Liver (tissue), 9 donors: ENCODE results near the gene CD27. TPM values are rescaled to one million over a fixed set of nuclear protein-coding genes. Genes with fewer than 3 reads are reported as not detected.
"Not testable (repeated sequence)": the region's sequence is repeated elsewhere in the genome, so short reads cannot be mapped to it uniquely, and the experiment has no call there.

ENCODE experiments used
- DNase-seq: peaks from one replicate; pipeline ENCODE4 v3.0.0-alpha.2; 2017; ENCODE audit warnings: low spot score
- H3K27ac ChIP-seq, 2 donors: one replicate each; pipeline ENCODE4 v1.7.0; 2013; ENCODE audit warnings: inconsistent platforms in 2 of 2, low read length in 2 of 2, control low read depth in 1 of 2, low read depth in 1 of 2, mild to moderate bottlenecking in 1 of 2
- H3K27me3 ChIP-seq, 4 donors: one replicate each; pipeline versions ENCODE4 v1.6.1 to v1.7.0; 2013; ENCODE audit warnings: low read length in 3 of 4, inconsistent platforms in 1 of 4, mild to moderate bottlenecking in 1 of 4, moderate library complexity in 1 of 4; ENCODE audit not compliant: control insufficient read depth in 4 of 4, insufficient read depth in 4 of 4
- H3K36me3 ChIP-seq, 4 donors: one replicate each; pipeline versions ENCODE4 v1.6.1 to v1.7.0; 2013; ENCODE audit warnings: low read length in 3 of 4, mild to moderate bottlenecking in 3 of 4, low read depth in 1 of 4, moderate library complexity in 1 of 4; ENCODE audit not compliant: control insufficient read depth in 4 of 4, insufficient read depth in 3 of 4
- H3K4me1 ChIP-seq, 4 donors: one replicate each; pipeline versions ENCODE4 v1.6.1 to v1.7.0; 2013; ENCODE audit warnings: low read length in 3 of 4, mild to moderate bottlenecking in 3 of 4, moderate library complexity in 1 of 4; ENCODE audit not compliant: control insufficient read depth in 4 of 4, insufficient read depth in 4 of 4
- H3K4me3 ChIP-seq, 3 donors: one replicate each; pipeline versions ENCODE4 v1.6.1 to v1.7.0; 2013; ENCODE audit warnings: low read length in 3 of 3, control low read depth in 1 of 3, low read depth in 1 of 3, mild to moderate bottlenecking in 1 of 3
- H3K9ac ChIP-seq, 2 donors: one replicate each; pipeline ENCODE4 v1.7.0; 2013; ENCODE audit warnings: low read length in 2 of 2, mild to moderate bottlenecking in 2 of 2, moderate library complexity in 2 of 2, control low read depth in 1 of 2, low read depth in 1 of 2
- H3K9me3 ChIP-seq, 4 donors: one replicate each; pipeline versions ENCODE4 v1.6.1 to v1.7.0; 2013; ENCODE audit warnings: low read length in 3 of 4; ENCODE audit not compliant: control insufficient read depth in 4 of 4
- EGR1 ChIP-seq, 2 donors: IDR thresholded peaks; 2 replicates each; pipeline ENCODE4 v1.6.1; 2016 to 2018; ENCODE audit warnings: antibody characterized with exemption in 2 of 2, low read depth in 2 of 2
- FOXA1 ChIP-seq: IDR thresholded peaks from 2 replicates; pipeline ENCODE4 v1.6.1; 2016; ENCODE audit warnings: antibody characterized with exemption
- FOXA2 ChIP-seq: IDR thresholded peaks from 2 replicates; pipeline ENCODE4 v1.6.1; 2016; ENCODE audit warnings: antibody characterized with exemption
- GABPA ChIP-seq, 2 donors: IDR thresholded peaks in 1 of 2; conservative IDR thresholded peaks in 1 of 2; 2 replicates each; pipeline ENCODE4 v1.6.1; 2016; ENCODE audit warnings: antibody characterized with exemption in 2 of 2, mild to moderate bottlenecking in 1 of 2, moderate library complexity in 1 of 2
- HNF4A ChIP-seq, 2 donors: conservative IDR thresholded peaks; 2 replicates each; pipeline ENCODE4 v1.6.1; 2016; ENCODE audit warnings: antibody characterized with exemption in 2 of 2, mild to moderate bottlenecking in 2 of 2
- HNF4G ChIP-seq: IDR thresholded peaks from 2 replicates; pipeline ENCODE4 v1.6.1; 2016; ENCODE audit warnings: antibody characterized with exemption
- JUND ChIP-seq, 2 donors: IDR thresholded peaks; 2 replicates each; pipeline ENCODE4 v1.6.1; 2016; ENCODE audit warnings: antibody characterized with exemption in 2 of 2
- RXRA ChIP-seq, 2 donors: IDR thresholded peaks; 2 replicates each; pipeline ENCODE4 v1.6.1; 2017 to 2018; ENCODE audit warnings: antibody characterized with exemption in 2 of 2, mild to moderate bottlenecking in 1 of 2
- SP1 ChIP-seq: IDR thresholded peaks from 2 replicates; pipeline ENCODE4 v1.6.1; 2018; ENCODE audit warnings: antibody characterized with exemption, mild to moderate bottlenecking
- TAF1 ChIP-seq: conservative IDR thresholded peaks from 2 replicates; pipeline ENCODE4 v1.6.1; 2016; ENCODE audit warnings: antibody characterized with exemption, mild to moderate bottlenecking
- YY1 ChIP-seq: IDR thresholded peaks from 2 replicates; pipeline ENCODE4 v1.6.1; 2016; ENCODE audit warnings: antibody characterized with exemption, mild to moderate bottlenecking
- WGBS: extraction: QIAGEN DNeasy Blood & Tissue Kit; methylation state at CpG from one replicate; pipeline ENCODE4 v1.1.7; 2013; 5-methylcytosine and 5-hydroxymethylcytosine counted together
- polyA plus RNA-seq, 2 donors: library from polyadenylated mRNA; stranded (reverse) in 1 of 2; unstranded in 1 of 2; fragments of 200-250 nt in 1 of 2; fragments of >200 nt in 1 of 2; fragmentation: Nextera tagmentation in 1 of 2; extraction: Ambion mirVana in 1 of 2; gene quantifications; one replicate each; pipeline versions ENCODE4 v1.2.1 to v1.2.3, GENCODE V29; 2013 to 2015
- total RNA-seq, 2 donors: library from RNA; depleted of rRNA; stranded (reverse); fragments of >200 nt; gene quantifications; one replicate each; pipeline ENCODE4 v1.2.3, GENCODE V29; 2014
- TF ChIP-seq, protein P1 (sequence below): fragments of 150-350 bp; IDR thresholded peaks from 2 replicates; pipeline ENCODE4 v1.5.1; 2017; ENCODE audit warnings: improper control_type of control experiment, low read depth, low read length; ENCODE audit not compliant: missing input control
- TF ChIP-seq, protein P2 (sequence below): IDR thresholded peaks from 2 replicates; pipeline ENCODE4 v1.6.1; 2016; ENCODE audit warnings: antibody characterized with exemption, mild to moderate bottlenecking
- TF ChIP-seq, protein P3 (sequence below): IDR thresholded peaks from 2 replicates; pipeline ENCODE4 v1.6.1; 2016; ENCODE audit warnings: antibody characterized with exemption
- TF ChIP-seq, protein P4 (sequence below): IDR thresholded peaks from 2 replicates; pipeline ENCODE4 v1.6.1; 2016; ENCODE audit warnings: antibody characterized with exemption
- TF ChIP-seq, protein P5 (sequence below): IDR thresholded peaks from 2 replicates; pipeline ENCODE4 v1.6.1; 2016; ENCODE audit warnings: antibody characterized with exemption
- donor health status: healthy.
- donor health status: healthy.
- donor health status: healthy.
- donor health status: healthy.
- donor health status: healthy.

Gene CD27
- total and polyA plus RNA-seq, 4 donors = 0.28 to 2.5 (median 0.62) TPM

DNA sequence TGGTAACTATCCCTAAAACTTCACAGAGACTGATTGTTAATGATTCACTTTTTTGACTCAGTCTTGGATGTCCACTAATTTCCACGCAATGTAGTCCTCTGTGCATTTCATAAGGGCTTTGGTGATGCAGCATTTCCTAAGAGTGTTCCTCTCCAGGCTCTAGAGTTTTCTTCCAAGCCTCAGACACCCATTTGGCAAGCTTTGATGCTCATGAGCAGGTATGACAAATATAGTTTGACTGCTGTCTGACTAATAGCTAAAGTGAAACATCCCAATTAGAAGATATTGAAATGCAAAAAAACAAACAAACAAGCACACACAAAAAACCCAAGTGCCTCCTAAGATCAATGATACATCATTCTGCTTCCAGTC, 27.2 kb downstream of the CD27 start:
- DNase-seq = no peak
- H3K4me3 ChIP-seq = no peak overlapping the region
- no peaks in the 10 kb centered on the region for H3K9me3 ChIP-seq
- H3K9ac ChIP-seq = no peak overlapping the region
- no peak overlapping the region for H3K27ac ChIP-seq
- no peak for TF ChIP-seq GABPA (IDR thresholded peaks at IDR 0.05 in 1 of 2, conservative IDR thresholded peaks at IDR 0.05 in 1 of 2)
- TF ChIP-seq EGR1 (IDR thresholded peaks at IDR 0.05; ENCODE audit: low read depth in 2 of 2) = no peak
- TF ChIP-seq HNF4A (conservative IDR thresholded peaks at IDR 0.05) = no peak
- no peak for TF ChIP-seq HNF4G
- TF ChIP-seq, protein P1, sequence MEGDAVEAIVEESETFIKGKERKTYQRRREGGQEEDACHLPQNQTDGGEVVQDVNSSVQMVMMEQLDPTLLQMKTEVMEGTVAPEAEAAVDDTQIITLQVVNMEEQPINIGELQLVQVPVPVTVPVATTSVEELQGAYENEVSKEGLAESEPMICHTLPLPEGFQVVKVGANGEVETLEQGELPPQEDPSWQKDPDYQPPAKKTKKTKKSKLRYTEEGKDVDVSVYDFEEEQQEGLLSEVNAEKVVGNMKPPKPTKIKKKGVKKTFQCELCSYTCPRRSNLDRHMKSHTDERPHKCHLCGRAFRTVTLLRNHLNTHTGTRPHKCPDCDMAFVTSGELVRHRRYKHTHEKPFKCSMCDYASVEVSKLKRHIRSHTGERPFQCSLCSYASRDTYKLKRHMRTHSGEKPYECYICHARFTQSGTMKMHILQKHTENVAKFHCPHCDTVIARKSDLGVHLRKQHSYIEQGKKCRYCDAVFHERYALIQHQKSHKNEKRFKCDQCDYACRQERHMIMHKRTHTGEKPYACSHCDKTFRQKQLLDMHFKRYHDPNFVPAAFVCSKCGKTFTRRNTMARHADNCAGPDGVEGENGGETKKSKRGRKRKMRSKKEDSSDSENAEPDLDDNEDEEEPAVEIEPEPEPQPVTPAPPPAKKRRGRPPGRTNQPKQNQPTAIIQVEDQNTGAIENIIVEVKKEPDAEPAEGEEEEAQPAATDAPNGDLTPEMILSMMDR = no peak
- TF ChIP-seq TAF1 = no peak
- no peak for TF ChIP-seq RXRA (IDR thresholded peaks at IDR 0.05)
- no peak for TF ChIP-seq JUND (IDR thresholded peaks at IDR 0.05)
- H3K4me1 ChIP-seq = peaks cover 10 to 32% (median 19%) of the 10 kb centered on the region in 4 donors
- no peaks in the 10 kb centered on the region for H3K27me3 ChIP-seq
- H3K36me3 ChIP-seq = no peaks in the 10 kb centered on the region
- WGBS = 85% methylated on average over 1 of the region's 1 CpG

DNA sequence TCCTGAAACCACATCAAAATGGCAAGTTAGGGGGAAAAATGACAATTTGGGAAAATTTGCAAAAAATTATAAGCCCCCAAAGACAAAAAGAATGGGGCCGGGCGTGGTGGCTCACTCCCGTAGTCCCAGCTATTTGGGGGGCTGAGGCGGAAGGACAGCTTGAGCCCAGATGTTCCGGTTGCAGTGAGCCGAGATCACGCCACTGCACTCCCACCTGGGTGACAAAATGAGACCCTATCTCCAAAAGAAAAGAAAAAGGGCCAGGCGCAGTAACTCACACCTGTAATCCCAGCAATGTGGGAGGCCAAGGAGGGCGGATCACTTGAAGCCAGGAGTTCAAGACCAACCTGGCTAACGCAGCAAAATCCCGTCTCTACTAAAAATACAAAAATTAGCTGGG, 27.7 kb downstream of the CD27 start:
- Histone ChIP-seq H3K9ac (no peak overlapping the region), H3K27me3 (no peaks in the 10 kb centered on the region), H3K36me3 (no peaks in the 10 kb centered on the region), H3K9me3 (no peaks in the 10 kb centered on the region), H3K4me1 (peaks cover 9 to 30% (median 18%) of the 10 kb centered on the region in 4 donors), H3K4me3 (no peak overlapping the region), H3K27ac (no peak overlapping the region)
- 94% methylated on average over 11 of the region's 11 CpGs for WGBS
- TF ChIP-seq, protein P2, sequence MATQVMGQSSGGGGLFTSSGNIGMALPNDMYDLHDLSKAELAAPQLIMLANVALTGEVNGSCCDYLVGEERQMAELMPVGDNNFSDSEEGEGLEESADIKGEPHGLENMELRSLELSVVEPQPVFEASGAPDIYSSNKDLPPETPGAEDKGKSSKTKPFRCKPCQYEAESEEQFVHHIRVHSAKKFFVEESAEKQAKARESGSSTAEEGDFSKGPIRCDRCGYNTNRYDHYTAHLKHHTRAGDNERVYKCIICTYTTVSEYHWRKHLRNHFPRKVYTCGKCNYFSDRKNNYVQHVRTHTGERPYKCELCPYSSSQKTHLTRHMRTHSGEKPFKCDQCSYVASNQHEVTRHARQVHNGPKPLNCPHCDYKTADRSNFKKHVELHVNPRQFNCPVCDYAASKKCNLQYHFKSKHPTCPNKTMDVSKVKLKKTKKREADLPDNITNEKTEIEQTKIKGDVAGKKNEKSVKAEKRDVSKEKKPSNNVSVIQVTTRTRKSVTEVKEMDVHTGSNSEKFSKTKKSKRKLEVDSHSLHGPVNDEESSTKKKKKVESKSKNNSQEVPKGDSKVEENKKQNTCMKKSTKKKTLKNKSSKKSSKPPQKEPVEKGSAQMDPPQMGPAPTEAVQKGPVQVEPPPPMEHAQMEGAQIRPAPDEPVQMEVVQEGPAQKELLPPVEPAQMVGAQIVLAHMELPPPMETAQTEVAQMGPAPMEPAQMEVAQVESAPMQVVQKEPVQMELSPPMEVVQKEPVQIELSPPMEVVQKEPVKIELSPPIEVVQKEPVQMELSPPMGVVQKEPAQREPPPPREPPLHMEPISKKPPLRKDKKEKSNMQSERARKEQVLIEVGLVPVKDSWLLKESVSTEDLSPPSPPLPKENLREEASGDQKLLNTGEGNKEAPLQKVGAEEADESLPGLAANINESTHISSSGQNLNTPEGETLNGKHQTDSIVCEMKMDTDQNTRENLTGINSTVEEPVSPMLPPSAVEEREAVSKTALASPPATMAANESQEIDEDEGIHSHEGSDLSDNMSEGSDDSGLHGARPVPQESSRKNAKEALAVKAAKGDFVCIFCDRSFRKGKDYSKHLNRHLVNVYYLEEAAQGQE = no peak
- TF ChIP-seq FOXA1 (no peak), YY1 (no peak), TAF1 (no peak), JUND (IDR thresholded peaks at IDR 0.05) (no peak), RXRA (IDR thresholded peaks at IDR 0.05) (no peak), HNF4G (no peak), FOXA2 (no peak), SP1 (no peak), EGR1 (IDR thresholded peaks at IDR 0.05; ENCODE audit: low read depth in 2 of 2) (no peak), HNF4A (conservative IDR thresholded peaks at IDR 0.05) (no peak)
- TF ChIP-seq, protein P3, sequence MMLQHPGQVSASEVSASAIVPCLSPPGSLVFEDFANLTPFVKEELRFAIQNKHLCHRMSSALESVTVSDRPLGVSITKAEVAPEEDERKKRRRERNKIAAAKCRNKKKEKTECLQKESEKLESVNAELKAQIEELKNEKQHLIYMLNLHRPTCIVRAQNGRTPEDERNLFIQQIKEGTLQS = no peak
- TF ChIP-seq, protein P4, sequence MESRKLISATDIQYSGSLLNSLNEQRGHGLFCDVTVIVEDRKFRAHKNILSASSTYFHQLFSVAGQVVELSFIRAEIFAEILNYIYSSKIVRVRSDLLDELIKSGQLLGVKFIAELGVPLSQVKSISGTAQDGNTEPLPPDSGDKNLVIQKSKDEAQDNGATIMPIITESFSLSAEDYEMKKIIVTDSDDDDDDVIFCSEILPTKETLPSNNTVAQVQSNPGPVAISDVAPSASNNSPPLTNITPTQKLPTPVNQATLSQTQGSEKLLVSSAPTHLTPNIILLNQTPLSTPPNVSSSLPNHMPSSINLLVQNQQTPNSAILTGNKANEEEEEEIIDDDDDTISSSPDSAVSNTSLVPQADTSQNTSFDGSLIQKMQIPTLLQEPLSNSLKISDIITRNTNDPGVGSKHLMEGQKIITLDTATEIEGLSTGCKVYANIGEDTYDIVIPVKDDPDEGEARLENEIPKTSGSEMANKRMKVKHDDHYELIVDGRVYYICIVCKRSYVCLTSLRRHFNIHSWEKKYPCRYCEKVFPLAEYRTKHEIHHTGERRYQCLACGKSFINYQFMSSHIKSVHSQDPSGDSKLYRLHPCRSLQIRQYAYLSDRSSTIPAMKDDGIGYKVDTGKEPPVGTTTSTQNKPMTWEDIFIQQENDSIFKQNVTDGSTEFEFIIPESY = no peak
- TF ChIP-seq, protein P5, sequence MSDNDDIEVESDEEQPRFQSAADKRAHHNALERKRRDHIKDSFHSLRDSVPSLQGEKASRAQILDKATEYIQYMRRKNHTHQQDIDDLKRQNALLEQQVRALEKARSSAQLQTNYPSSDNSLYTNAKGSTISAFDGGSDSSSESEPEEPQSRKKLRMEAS = no peak
- DNase-seq = no peak

DNA sequence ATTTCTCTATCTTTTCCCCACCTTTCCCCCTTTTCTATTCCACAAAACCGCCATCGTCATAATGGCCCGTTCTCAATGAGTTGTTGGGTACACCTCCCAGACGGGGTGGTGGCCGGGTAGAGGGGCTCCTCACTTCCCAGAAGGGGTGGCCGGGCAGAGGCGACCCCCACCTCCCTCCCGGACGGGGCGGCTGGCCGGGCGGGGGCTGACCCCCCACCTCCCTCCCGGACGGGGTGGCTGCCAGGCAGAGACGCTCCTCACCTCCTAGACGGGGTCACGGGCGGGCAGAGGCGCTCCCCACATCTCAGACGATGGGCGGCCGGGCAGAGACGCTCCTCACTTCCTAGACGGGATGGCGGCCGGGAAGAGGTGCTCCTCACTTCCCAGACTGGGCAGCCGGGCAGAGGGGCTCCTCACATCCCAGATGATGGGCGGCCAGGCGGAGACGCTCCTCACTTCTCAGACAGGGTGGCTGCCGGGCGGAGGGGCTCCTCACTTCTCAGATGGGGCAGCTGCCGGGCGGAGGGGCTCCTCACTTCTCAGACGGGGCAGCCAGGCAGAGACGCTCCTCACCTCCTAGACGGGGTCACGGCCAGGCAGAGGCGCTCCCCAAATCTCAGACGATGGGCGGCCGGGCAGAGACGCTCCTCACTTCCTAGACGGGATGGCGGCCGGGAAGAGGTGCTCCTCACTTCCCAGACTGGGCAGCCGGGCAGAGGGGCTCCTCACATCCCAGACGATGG, 30.6 kb downstream of the CD27 start:
- not testable (repeated sequence) for H3K4me3 ChIP-seq, H3K9me3 ChIP-seq, DNase-seq, H3K4me1 ChIP-seq, H3K36me3 ChIP-seq, H3K27me3 ChIP-seq, H3K9ac ChIP-seq, H3K27ac ChIP-seq
- 96% methylated on average over 48 of the region's 48 CpGs for WGBS
